Osteocyte (in vitro differentiated cells): ENCODE measurements around the gene ANKH. TPM values are rescaled to one million over a fixed set of nuclear protein-coding genes. Genes with fewer than 3 reads are reported as not detected.
A peak's percentile ranks its signal among the peaks of the same experiment; 100 is the strongest.
"Not testable (repeated sequence)": the region's sequence is repeated elsewhere in the genome, so short reads cannot be mapped to it uniquely, and the experiment has no call there.

Experiments
- DNase-seq: peaks from one replicate; pipeline ENCODE4 v3.0.0; 2021; ENCODE audit warnings: mixed read lengths; ENCODE audit not compliant: unreplicated experiment; ENCODE audit errors: extremely low spot score
- H3K27ac Mint-ChIP-seq: one replicate; pipeline ENCODE4 v1.8.0; 2021; ENCODE audit warnings: mild to moderate bottlenecking, mixed read lengths; ENCODE audit not compliant: unreplicated experiment
- H3K27me3 Mint-ChIP-seq: one replicate; pipeline ENCODE4 v1.8.0; 2021; ENCODE audit warnings: mixed read lengths; ENCODE audit not compliant: unreplicated experiment
- H3K36me3 Mint-ChIP-seq: one replicate; pipeline ENCODE4 v1.8.0; 2021; ENCODE audit warnings: mixed read lengths; ENCODE audit not compliant: unreplicated experiment
- H3K4me1 Mint-ChIP-seq: one replicate; pipeline ENCODE4 v1.8.0; 2021; ENCODE audit warnings: mixed read lengths; ENCODE audit not compliant: unreplicated experiment
- H3K4me3 Mint-ChIP-seq: one replicate; pipeline ENCODE4 v1.8.0; 2021; ENCODE audit warnings: mild to moderate bottlenecking, moderate library complexity, mixed read lengths; ENCODE audit not compliant: unreplicated experiment
- H3K9me3 Mint-ChIP-seq: one replicate; pipeline ENCODE4 v1.8.0; 2021; ENCODE audit warnings: mixed read lengths; ENCODE audit not compliant: unreplicated experiment
- total RNA-seq: library from RNA; stranded (reverse); gene quantifications from 2 replicates; pipeline ENCODE4 v1.2.1, GENCODE V29; 2021
- TF ChIP-seq, protein P1 (sequence below): fragments of 200-600 bp; sonication (generic); IDR thresholded peaks from 2 replicates; pipeline ENCODE4 v1.5.0; 2021; ENCODE audit warnings: antibody characterized with exemption, mild to moderate bottlenecking, moderate library complexity

ANKH gene
- total RNA-seq, 1 donor from 2014 or later, result 50.8 TPM

DNA sequence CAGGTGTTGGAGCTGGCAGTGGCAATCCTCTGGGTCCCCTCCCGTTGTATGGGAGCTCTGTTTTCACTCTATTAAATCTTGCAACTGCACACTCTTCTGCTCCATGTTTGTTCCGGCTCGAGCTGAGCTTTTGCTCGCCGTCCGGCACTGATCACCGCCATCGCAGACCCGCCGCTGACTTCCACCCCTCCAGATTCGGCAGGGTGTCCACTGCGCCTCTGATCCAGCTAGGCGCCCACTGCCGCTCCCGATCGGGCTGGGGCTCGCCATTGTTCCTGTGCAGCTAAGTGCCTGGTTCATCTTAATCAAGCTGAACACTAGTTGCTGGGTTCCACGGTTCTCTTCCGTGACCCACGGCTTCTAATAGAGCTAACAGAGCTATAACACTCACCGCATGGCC lies 23.2 kb downstream of the ANKH start:
- no peaks in the 10 kb centered on the region for H3K9me3 Mint-ChIP-seq
- peaks cover 7% of the 10 kb centered on the region for H3K4me1 Mint-ChIP-seq
- TF ChIP-seq, protein P1, sequence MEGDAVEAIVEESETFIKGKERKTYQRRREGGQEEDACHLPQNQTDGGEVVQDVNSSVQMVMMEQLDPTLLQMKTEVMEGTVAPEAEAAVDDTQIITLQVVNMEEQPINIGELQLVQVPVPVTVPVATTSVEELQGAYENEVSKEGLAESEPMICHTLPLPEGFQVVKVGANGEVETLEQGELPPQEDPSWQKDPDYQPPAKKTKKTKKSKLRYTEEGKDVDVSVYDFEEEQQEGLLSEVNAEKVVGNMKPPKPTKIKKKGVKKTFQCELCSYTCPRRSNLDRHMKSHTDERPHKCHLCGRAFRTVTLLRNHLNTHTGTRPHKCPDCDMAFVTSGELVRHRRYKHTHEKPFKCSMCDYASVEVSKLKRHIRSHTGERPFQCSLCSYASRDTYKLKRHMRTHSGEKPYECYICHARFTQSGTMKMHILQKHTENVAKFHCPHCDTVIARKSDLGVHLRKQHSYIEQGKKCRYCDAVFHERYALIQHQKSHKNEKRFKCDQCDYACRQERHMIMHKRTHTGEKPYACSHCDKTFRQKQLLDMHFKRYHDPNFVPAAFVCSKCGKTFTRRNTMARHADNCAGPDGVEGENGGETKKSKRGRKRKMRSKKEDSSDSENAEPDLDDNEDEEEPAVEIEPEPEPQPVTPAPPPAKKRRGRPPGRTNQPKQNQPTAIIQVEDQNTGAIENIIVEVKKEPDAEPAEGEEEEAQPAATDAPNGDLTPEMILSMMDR, result no peak
- DNase-seq, result no peak
- no peaks in the 10 kb centered on the region for H3K27me3 Mint-ChIP-seq
- peaks cover 4% of the 10 kb centered on the region for H3K36me3 Mint-ChIP-seq
- H3K27ac Mint-ChIP-seq, result no peak overlapping the region
- no peak overlapping the region for H3K4me3 Mint-ChIP-seq

DNA sequence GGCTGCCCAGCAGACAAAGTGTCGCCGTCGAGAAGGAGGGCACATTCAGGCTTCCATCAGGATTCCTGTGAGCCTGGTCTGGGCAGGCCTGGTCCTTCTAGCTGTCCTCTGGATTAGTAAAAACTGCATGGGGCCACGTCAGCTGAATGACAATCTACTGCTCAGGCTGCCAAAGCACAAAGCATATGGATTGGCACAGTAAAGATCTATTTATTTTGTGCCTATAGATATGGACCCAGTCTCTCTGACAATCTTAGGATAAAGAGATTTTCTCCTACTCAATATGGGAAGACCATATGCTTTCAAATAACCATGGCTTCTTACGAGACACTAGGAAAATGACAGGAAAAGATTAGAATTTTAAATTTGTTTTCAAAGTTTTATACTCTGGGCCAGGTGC lies 24.1 kb downstream of the ANKH start:
- H3K36me3 Mint-ChIP-seq, result peaks cover 4% of the 10 kb centered on the region
- no peak for DNase-seq
- TF ChIP-seq, protein P1, result no peak

DNA sequence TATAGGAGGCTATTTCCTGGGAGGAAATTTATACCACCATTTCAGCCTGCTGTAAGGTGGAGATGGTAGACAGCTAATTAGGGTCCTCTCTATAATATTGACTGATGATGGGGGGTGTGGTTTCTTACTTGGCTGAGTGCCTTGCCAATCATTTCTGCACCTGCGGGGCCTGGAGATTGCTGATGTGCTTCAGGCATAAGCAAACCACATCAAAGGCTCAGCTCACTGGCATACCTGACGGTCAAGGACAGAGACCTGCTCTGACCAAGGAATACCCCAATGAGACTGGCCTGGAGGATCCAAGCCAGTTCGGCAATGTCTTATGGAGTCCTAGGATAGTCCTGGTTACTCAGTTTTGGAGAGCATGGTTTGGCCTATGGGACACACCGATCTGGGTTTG lies 29.5 kb downstream of the ANKH start:
- TF ChIP-seq, protein P1, result no peak
- no peaks in the 10 kb centered on the region for H3K27me3 Mint-ChIP-seq
- no peak overlapping the region for H3K27ac Mint-ChIP-seq
- peaks cover 7% of the 10 kb centered on the region for H3K4me1 Mint-ChIP-seq
- H3K9me3 Mint-ChIP-seq, result no peaks in the 10 kb centered on the region
- H3K36me3 Mint-ChIP-seq, result peaks cover 2% of the 10 kb centered on the region
- no peak overlapping the region for H3K4me3 Mint-ChIP-seq
- no peak for DNase-seq

More for the DNA sequence above, 24.1 kb downstream of the ANKH start:
- Mint-ChIP-seq H3K4me3 (no peak overlapping the region), H3K27me3 (no peaks in the 10 kb centered on the region), H3K9me3 (no peaks in the 10 kb centered on the region), H3K4me1 (peaks cover 7% of the 10 kb centered on the region), H3K27ac (no peak overlapping the region)

DNA sequence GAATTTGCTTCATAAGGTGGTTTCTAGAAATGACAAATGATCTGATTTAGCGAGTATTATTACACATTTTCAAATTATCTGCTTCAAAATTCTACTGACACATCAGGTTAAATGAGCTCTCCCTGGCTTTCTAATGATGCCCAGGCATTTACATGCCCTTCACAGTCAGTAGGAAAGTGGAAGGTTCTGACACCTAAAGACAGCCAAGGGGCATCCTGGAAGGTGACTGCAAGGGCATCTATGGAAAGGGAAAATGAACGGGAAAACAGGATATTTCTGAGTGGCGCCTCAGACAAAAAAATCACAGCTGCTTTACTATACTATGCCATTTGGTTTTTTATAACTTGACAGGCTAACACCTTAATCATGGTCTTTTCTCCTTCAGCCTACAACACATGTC lies 31.0 kb downstream of the ANKH start:
- DNase-seq, result no peak
- no peak overlapping the region for H3K27ac Mint-ChIP-seq
- H3K27me3 Mint-ChIP-seq, result no peaks in the 10 kb centered on the region
- TF ChIP-seq, protein P1, result no peak
- no peaks in the 10 kb centered on the region for H3K36me3 Mint-ChIP-seq
- no peaks in the 10 kb centered on the region for H3K9me3 Mint-ChIP-seq
- H3K4me3 Mint-ChIP-seq, result no peak overlapping the region
- H3K4me1 Mint-ChIP-seq, result peaks cover 7% of the 10 kb centered on the region

DNA sequence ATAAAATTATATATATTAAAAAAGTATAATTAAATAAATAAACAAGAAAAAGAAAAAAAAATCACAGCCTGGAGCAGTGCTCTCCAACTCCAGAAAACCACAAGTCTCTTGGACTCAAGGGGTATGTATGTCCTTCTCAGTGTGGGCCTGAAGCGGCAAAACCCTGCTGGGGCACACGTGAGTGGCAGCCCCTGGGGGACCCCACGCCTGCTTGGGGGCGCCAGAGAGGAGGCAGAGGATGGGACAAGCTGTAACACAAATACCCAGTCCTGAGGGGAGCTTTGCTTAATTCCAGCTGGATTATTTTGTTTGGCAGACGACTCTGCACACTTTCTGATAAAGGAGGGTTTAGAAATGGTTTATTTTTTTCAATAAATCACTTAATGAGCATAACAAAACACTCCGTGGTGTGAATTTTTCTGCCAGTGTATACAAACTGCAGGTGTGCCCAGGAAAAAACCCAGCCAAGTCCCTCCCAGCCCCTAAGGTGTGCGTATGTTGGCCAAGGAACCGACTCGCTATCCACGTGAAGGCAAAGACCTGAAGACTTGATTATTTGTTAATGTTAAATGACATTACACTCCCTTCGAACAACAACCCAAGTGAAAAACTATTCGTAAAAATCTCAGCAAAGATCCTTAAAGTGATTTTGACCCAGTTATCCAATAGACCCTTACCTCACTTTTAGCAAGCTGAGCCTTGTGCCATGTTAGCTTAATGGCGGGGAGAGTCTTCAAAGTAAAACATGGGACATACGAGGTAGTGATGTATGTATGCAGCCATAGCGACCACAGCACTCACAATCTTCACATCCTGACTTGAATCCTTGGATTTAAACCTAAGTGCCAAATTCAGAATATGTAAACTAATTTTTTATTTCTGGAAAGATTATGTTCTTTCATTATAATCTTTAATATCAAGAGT lies 32.9 kb downstream of the ANKH start:
- no peaks in the 10 kb centered on the region for H3K27me3 Mint-ChIP-seq
- no peaks in the 10 kb centered on the region for H3K9me3 Mint-ChIP-seq
- H3K4me1 Mint-ChIP-seq, result no peaks in the 10 kb centered on the region
- peak; percentile 54 for DNase-seq
- H3K4me3 Mint-ChIP-seq, result no peak overlapping the region
- no peak overlapping the region for H3K27ac Mint-ChIP-seq
- TF ChIP-seq, protein P1, result no peak
- no peaks in the 10 kb centered on the region for H3K36me3 Mint-ChIP-seq

DNA sequence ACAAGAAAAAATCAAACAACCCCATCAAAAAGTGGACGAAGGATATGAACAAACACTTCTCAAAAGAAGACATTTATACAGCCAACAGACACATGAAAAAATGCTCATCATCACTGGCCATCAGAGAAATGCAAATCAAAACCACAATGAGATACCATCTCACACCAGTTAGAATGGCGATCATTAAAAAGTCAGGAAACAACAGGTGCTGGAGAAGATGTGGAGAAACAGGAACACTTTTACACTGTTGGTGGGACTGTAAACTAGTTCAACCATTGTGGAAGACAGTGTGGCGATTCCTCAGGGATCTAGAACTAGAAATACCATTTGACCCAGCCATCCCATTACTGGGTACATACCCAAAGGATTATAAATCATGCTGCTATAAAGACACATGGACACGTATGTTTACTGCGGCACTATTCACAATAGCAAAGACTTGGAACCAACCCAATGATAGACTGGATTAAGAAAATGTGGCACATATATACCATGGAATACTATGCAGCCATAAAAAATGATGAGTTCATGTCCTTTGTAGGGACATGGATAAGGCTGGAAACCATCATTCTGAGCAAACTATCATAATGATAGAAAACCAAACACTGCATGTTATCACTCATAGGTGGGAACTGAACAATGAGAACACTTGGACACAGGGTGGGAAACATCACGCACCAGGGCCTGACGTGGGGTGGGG lies 34.0 kb downstream of the ANKH start:
- H3K27me3 Mint-ChIP-seq, H3K4me3 Mint-ChIP-seq, H3K9me3 Mint-ChIP-seq, H3K4me1 Mint-ChIP-seq, H3K27ac Mint-ChIP-seq, H3K36me3 Mint-ChIP-seq: not testable (repeated sequence)
- peak; percentile 27 for DNase-seq
